Lower leg skin (tissue), 4 donors: Measurements from ENCODE around the gene CST9. TPM values are rescaled to one million over a fixed set of nuclear protein-coding genes. Genes with fewer than 3 reads are reported as not detected.
"Not testable (repeated sequence)": the region's sequence is repeated elsewhere in the genome, so short reads cannot be mapped to it uniquely, and the experiment has no call there.

Source experiments
- DNase-seq, 2 donors: peaks; one replicate each; pipeline ENCODE4 v3.0.0-alpha.2; 2019; ENCODE audit warnings: low spot score in 2 of 2
- H3K4me3 ChIP-seq: fragments of 200-600 bp; sonication (generic); 2 replicates; pipeline ENCODE4 v1.5.1; 2017; ENCODE audit warnings: mild to moderate bottlenecking, low read depth; ENCODE audit not compliant: poor library complexity, severe bottlenecking
- POLR2A ChIP-seq, 2 donors: fragments of 450-650 bp; IDR thresholded peaks; one replicate each; pipeline ENCODE4 v1.6.1; 2016 to 2017; ENCODE audit warnings: antibody characterized with exemption in 2 of 2, mild to moderate bottlenecking in 1 of 2, moderate library complexity in 1 of 2
- WGBS, 2 donors: methylation state at CpG; one replicate each; pipeline ENCODE4 v1.1.5; 2018; 5-methylcytosine and 5-hydroxymethylcytosine counted together
- intact Hi-C: fragments of 100-400 bp; cut with DNase I; formaldehyde crosslinking; loops from one replicate; pipeline ENCODE4 v1.15.0; 2023; ENCODE audit warnings: low total_unique reads
- total RNA-seq, 4 donors: library from RNA; depleted of rRNA; stranded (reverse); fragments of >200 nt; gene quantifications; one replicate each; pipeline ENCODE4 v1.1.0, GENCODE V29; 2016
- TF ChIP-seq, protein P1 (sequence below), 3 donors: fragments of 450-650 bp; IDR thresholded peaks; one replicate each; pipeline ENCODE4 v1.5.1; 2016; ENCODE audit warnings: antibody characterized with exemption in 3 of 3, mild to moderate bottlenecking in 3 of 3, moderate library complexity in 2 of 3

The CST9 gene
- total RNA-seq, 4 donors from 2014 or later, result not detected

DNA sequence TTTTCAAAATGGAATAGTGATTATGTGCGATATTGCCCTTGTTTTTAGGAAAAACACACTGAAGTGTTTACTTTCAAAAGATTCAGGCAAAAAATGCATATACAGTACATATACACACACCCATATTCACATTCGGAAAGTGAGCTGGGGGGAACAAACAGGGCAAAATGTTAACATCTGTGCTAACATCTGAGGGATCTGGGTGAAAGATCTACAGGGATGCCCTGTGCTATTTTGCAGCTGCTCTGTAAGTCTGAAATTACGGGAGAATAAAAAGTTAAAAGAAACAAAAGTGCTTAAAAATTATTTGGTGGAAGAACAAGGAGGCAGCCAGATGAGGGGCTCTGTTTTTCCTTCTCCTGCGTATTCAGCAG is 31.2 kb upstream of the CST9 start:
- TF ChIP-seq, protein P1, sequence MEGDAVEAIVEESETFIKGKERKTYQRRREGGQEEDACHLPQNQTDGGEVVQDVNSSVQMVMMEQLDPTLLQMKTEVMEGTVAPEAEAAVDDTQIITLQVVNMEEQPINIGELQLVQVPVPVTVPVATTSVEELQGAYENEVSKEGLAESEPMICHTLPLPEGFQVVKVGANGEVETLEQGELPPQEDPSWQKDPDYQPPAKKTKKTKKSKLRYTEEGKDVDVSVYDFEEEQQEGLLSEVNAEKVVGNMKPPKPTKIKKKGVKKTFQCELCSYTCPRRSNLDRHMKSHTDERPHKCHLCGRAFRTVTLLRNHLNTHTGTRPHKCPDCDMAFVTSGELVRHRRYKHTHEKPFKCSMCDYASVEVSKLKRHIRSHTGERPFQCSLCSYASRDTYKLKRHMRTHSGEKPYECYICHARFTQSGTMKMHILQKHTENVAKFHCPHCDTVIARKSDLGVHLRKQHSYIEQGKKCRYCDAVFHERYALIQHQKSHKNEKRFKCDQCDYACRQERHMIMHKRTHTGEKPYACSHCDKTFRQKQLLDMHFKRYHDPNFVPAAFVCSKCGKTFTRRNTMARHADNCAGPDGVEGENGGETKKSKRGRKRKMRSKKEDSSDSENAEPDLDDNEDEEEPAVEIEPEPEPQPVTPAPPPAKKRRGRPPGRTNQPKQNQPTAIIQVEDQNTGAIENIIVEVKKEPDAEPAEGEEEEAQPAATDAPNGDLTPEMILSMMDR (IDR thresholded peaks at IDR 0.05), result no peak
- TF ChIP-seq POLR2A (IDR thresholded peaks at IDR 0.05), result no peak
- WGBS, 2 donors, result 10 to 18% methylated on average over 4 of the region's 4 CpGs
- no peak for DNase-seq
- H3K4me3 ChIP-seq, result peak overlapping the region; percentile 90
- intact Hi-C loops, result no loop called here

DNA sequence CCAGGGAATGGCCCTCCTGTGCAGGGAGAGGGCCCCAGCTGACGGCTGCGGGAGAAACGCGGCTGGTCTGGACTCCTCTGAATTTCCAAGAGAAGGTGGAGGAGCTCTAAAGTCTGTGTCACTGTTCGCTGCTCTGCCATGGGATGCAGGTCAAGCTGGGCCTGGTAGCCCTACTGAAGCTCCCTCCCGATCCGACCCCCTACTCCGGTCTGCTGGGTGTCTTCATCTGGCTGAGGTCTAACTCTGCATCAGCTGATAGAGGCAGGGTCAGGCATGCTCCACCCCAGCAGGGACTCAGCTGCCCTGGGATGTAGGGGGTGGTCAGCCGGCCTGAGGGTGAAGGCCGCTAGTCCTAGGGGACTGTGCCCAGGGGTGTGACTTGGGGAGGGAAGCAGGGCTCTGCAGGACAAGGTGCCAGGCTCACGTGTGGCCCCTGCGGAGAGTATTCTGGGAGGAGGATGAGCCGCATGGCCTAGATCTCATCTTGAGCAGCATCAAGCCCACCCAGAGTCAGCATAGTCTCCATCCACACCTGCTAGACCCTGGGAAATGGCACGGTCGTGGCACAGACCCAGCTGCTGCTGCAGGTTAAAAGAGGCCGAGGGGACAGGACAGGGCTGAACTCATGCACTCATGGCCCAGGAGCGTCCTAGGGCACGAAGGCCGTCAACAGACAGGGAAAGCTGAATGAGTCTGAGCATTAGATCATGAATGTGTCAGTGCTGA is 30.6 kb upstream of the CST9 start:
- peak overlapping the region; percentile 90 for H3K4me3 ChIP-seq
- WGBS, 2 donors, result 64 to 67% methylated on average over 16 to 18 of the region's 19 CpGs

DNA sequence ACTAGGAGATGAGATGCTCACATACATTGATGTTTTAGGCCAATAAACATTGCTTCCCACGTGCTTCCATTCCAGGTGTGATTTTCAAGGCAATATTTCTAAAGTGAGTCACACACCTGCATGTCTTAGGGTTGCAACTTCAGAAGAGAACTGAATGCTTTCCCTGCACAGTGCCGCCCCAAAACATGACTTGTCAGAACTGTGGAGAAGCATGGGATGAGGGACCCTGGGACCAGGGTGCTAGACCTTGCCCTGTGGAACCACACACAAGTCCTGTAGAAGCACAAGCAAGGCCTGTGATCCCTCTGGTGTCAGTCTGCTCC is 30.0 kb upstream of the CST9 start:
- WGBS, 2 donors, result 48 to 60% methylated on average over 2 of the region's 2 CpGs
- intact Hi-C loops, DNase-seq, H3K4me3 ChIP-seq: not testable (repeated sequence)

More for the DNA sequence above, 30.6 kb upstream of the CST9 start:
- DNase-seq, result no peak
- TF ChIP-seq POLR2A (IDR thresholded peaks at IDR 0.05), result no peak
- TF ChIP-seq, protein P1 (IDR thresholded peaks at IDR 0.05), result no peak
- intact Hi-C loops, result no loop called here

DNA sequence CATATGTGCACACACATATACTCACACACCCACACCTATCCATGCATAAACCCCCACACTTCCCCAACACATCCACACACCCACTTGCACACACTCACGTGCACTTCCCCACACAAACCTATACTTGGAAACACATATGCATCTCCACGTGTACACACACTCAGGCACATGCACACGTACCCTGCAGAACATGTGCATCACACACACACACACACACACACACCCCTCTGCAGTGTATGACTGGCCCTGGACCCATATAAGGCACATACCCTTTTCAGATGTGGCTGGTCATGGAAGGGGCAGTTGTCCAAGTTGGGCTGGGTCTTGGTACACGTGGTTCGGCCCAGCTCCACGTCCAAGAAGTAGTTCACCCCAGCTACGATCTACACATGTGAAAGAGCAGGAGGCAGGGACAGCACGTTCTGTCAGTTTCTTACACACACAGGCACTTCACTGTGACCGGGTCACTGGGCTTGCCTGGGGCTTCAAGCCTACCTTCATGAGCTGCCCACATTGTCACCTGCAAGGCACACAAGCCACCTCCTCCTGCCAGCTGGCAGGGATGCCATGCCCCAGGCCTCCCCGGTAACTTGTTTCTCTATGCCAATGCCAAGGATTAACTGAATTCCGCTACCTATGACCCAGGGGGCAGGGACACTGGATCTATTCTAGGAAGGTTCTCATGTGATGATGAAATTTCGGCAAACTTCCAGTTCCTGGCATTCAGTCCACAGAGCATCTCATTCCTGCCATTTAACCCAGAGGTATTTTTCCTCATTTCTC is 29.5 kb upstream of the CST9 start:
- no peak for TF ChIP-seq POLR2A (IDR thresholded peaks at IDR 0.05)
- TF ChIP-seq, protein P1 (IDR thresholded peaks at IDR 0.05), result no peak
- no peak overlapping the region for H3K4me3 ChIP-seq
- no peak for DNase-seq
- WGBS, 2 donors, result 27 to 38% methylated on average over 12 of the region's 12 CpGs
- intact Hi-C loops, result no loop called here

DNA sequence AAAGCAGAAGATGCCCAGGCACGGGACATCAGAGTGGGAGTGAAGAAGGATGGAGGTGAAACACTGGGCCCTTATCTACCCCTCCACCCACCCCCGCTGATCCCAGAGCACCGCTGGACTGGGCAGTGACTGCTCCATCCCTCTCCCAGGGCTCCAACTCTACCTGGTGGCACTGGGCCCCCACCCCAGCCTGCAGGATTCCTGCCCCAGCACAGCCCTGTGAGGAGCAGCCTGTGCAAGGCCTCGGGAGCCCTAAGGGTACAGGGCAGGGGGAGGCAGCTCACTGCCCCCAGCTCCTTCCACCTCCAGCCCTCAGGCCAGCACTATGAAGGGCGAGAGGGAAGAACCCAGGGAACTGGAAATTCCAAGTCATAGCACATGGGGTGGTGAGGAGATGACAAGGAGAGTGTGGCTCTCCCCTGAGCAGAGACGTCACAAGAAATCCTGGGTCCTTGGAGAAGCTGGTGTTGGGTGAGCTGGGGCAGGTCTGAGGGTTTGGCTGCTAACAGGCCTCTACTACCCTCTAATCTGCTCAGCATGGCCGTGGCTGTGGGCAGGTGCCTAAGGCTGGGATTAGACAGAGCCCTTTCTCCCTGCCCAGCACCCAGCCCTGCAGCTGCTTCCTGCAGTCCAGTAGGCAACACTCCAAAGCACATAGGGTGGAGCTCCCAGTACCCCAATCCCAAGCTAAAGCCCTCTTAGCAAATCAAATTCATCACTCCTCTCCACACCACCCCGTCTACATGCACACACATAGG is 28.5 kb upstream of the CST9 start:
- TF ChIP-seq POLR2A (IDR thresholded peaks at IDR 0.05), result no peak
- TF ChIP-seq, protein P1 (IDR thresholded peaks at IDR 0.05), result no peak
- no peak for DNase-seq
- WGBS, 2 donors, result 81 to 82% methylated on average over 8 of the region's 8 CpGs
- intact Hi-C loops, result no loop called here
- H3K4me3 ChIP-seq, result no peak overlapping the region
